ENCODE data around the gene CLIP1. TPM values are rescaled to one million over a fixed set of nuclear protein-coding genes. Genes with fewer than 3 reads are reported as not detected.
"Not testable (repeated sequence)": the region's sequence is repeated elsewhere in the genome, so short reads cannot be mapped to it uniquely, and the experiment has no call there.

CLIP1 gene
- total and polyA plus RNA-seq, 2 of the 4 experiments (the other 2 are of a cell fraction): 38.0 to 54.8 TPM

- H3K79me1 ChIP-seq (ENCODE audit: low read depth in 1 of 2, low read length in 2 of 2); H3K36me3 ChIP-seq (ENCODE audit: control insufficient read depth, insufficient read depth, low read length); H2AK9ac ChIP-seq (replicated peaks; ENCODE audit: low read depth, low read length, poor library complexity); H3K27ac ChIP-seq (ENCODE audit: insufficient read depth, low read length); BruUV-seq (replicated peaks); H4K20me1 ChIP-seq (ENCODE audit: insufficient read depth, low read length); H3K9me1 ChIP-seq (ENCODE audit: insufficient read depth, low read length); CTCF ChIA-PET; H3K27me3 ChIP-seq (ENCODE audit: control insufficient read depth, insufficient read depth, low read length); H4K91ac ChIP-seq (ENCODE audit: insufficient read depth, low read depth, low read length); POLR2A ChIA-PET (ENCODE audit: unreplicated experiment); H3K56ac ChIP-seq (ENCODE audit: extremely low read depth, insufficient read depth, low read length); H2BK15ac ChIP-seq (ENCODE audit: low read depth, low read length); DNase-seq; H2AFZ ChIP-seq (replicated peaks; ENCODE audit: low read length, poor library complexity); H3K18ac ChIP-seq (ENCODE audit: low read depth, low read length); H3K4ac ChIP-seq (ENCODE audit: low read depth, low read length); in situ Hi-C loops (cut with MboI; ENCODE audit: low sequenced_read_pairs); H3K14ac ChIP-seq (replicated peaks; ENCODE audit: low read depth, low read length); H2BK20ac ChIP-seq (ENCODE audit: low read depth, low read length); H3K4me1 ChIP-seq (ENCODE audit: control insufficient read depth, insufficient read depth, low read length); H2AK5ac ChIP-seq (ENCODE audit: low read depth, low read length); H4K8ac ChIP-seq (ENCODE audit: low read depth in 2 of 2, low read length in 2 of 2); H3K23ac ChIP-seq (ENCODE audit: low read depth, low read length); H2BK120ac ChIP-seq (ENCODE audit: low read depth, low read length); intact Hi-C loops (cut with micrococcal nuclease); H2BK5ac ChIP-seq (ENCODE audit: low read depth, low read length, poor library complexity, severe bottlenecking); H3K9ac ChIP-seq (ENCODE audit: low read depth, low read length); H3K4me2 ChIP-seq (ENCODE audit: low read depth, low read length); H4K5ac ChIP-seq (ENCODE audit: low read depth, low read length); H3K9me3 ChIP-seq (ENCODE audit: control insufficient read depth, insufficient read depth, low read length); dilution Hi-C loops (cut with HindIII; ENCODE audit: low sequenced_read_pairs, unreplicated experiment); H3K4me3 ChIP-seq (ENCODE audit: insufficient read depth, low read depth, low read length); ATAC-seq (ENCODE audit: low read depth): not testable (repeated sequence)
- WGBS, 2 experiments (ENCODE audit: extremely low coverage in 2 of 2, insufficient read length in 1 of 2): 100% methylated on average over 1 of the region's 5 CpGs; no CpG with 5 or more reads in 1 of the 2 experiments
These were observed 21.6 kb upstream of the CLIP1 start for GRCh38 chr12:122444071-122444470.

- H3K18ac ChIP-seq (ENCODE audit: low read depth, low read length); H3K4me2 ChIP-seq (ENCODE audit: low read depth, low read length); ATAC-seq (ENCODE audit: low read depth); H3K9me3 ChIP-seq (ENCODE audit: control insufficient read depth, insufficient read depth, low read length); CTCF ChIA-PET; H4K8ac ChIP-seq (ENCODE audit: low read depth in 2 of 2, low read length in 2 of 2); H2BK120ac ChIP-seq (ENCODE audit: low read depth, low read length); H2AK9ac ChIP-seq (replicated peaks; ENCODE audit: low read depth, low read length, poor library complexity); H2AFZ ChIP-seq (replicated peaks; ENCODE audit: low read length, poor library complexity); in situ Hi-C loops (cut with MboI; ENCODE audit: low sequenced_read_pairs); H2BK20ac ChIP-seq (ENCODE audit: low read depth, low read length); H4K5ac ChIP-seq (ENCODE audit: low read depth, low read length); H3K4me1 ChIP-seq (ENCODE audit: control insufficient read depth, insufficient read depth, low read length); H2BK15ac ChIP-seq (ENCODE audit: low read depth, low read length); H3K4ac ChIP-seq (ENCODE audit: low read depth, low read length); H3K27ac ChIP-seq (ENCODE audit: insufficient read depth, low read length); H4K20me1 ChIP-seq (ENCODE audit: insufficient read depth, low read length); H3K36me3 ChIP-seq (ENCODE audit: control insufficient read depth, insufficient read depth, low read length); H2AK5ac ChIP-seq (ENCODE audit: low read depth, low read length); intact Hi-C loops (cut with micrococcal nuclease); H3K27me3 ChIP-seq (ENCODE audit: control insufficient read depth, insufficient read depth, low read length); H3K56ac ChIP-seq (ENCODE audit: extremely low read depth, insufficient read depth, low read length); H3K4me3 ChIP-seq (ENCODE audit: insufficient read depth, low read depth, low read length); H4K91ac ChIP-seq (ENCODE audit: insufficient read depth, low read depth, low read length); dilution Hi-C loops (cut with HindIII; ENCODE audit: low sequenced_read_pairs, unreplicated experiment); H3K9ac ChIP-seq (ENCODE audit: low read depth, low read length); H3K79me1 ChIP-seq (ENCODE audit: low read depth in 1 of 2, low read length in 2 of 2); H3K23ac ChIP-seq (ENCODE audit: low read depth, low read length); H2BK5ac ChIP-seq (ENCODE audit: low read depth, low read length, poor library complexity, severe bottlenecking); DNase-seq; H3K9me1 ChIP-seq (ENCODE audit: insufficient read depth, low read length); BruUV-seq (replicated peaks); H3K14ac ChIP-seq (replicated peaks; ENCODE audit: low read depth, low read length): not testable (repeated sequence)
- POLR2A ChIA-PET (ENCODE audit: unreplicated experiment): interaction anchor here (0.7 to 1.1 kb wide), 2 partner anchors 41 to 53 kb away, joined by 3 to 4 read pairs; no protein-coding TSS in a partner anchor
- 100% methylated on average over 3 of the region's 8 CpGs; no CpG with 5 or more reads in 1 of the 2 experiments for WGBS, 2 experiments (ENCODE audit: extremely low coverage in 2 of 2, insufficient read length in 1 of 2)
These were observed 16.4 kb upstream of the CLIP1 start for GRCh38 chr12:122438822-122439221.

Data from IMR-90 (cell line).